Gastrocnemius medialis (tissue), 4 donors: ENCODE measurements around the gene SIM1.

Experiments
- POLR2A ChIP-seq, 2 donors: fragments of 450-650 bp; IDR thresholded peaks; one replicate each; pipeline ENCODE4 v1.6.1; 2017; ENCODE audit warnings: antibody characterized with exemption in 2 of 2, mild to moderate bottlenecking in 2 of 2, moderate library complexity in 2 of 2
- TF ChIP-seq, protein P1 (sequence below), 5 experiments: fragments of 450-650 bp in 3 of 5; fragments of 200-600 bp in 2 of 5; sonication (generic) in 2 of 5; IDR thresholded peaks in 4 of 5; conservative IDR thresholded peaks in 1 of 5; 1 replicate in 4 of 5; 2 replicates in 1 of 5; pipeline ENCODE4 v1.5.1; 2016 to 2019; ENCODE audit warnings: antibody characterized with exemption in 5 of 5, mild to moderate bottlenecking in 3 of 5, moderate library complexity in 3 of 5

DNA sequence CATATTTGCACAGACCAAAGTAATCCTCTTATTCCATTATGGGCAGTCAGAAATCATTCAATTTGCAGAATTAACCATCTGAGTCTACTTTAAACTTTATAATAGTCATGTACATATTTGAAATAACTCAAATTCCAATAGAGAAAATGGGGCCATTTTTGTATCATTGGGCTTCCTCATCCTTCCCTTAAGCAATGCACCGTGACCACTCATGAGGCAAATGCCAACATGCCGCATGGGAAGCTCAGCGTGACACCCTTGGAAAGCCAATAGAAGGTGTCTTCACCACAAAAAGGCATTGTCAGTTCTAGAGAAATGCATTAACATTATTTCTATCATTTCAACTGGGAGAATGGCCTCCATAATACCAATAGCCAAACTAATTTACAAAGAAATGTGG lies 38.5 kb downstream of the SIM1 start:
- TF ChIP-seq, protein P1, sequence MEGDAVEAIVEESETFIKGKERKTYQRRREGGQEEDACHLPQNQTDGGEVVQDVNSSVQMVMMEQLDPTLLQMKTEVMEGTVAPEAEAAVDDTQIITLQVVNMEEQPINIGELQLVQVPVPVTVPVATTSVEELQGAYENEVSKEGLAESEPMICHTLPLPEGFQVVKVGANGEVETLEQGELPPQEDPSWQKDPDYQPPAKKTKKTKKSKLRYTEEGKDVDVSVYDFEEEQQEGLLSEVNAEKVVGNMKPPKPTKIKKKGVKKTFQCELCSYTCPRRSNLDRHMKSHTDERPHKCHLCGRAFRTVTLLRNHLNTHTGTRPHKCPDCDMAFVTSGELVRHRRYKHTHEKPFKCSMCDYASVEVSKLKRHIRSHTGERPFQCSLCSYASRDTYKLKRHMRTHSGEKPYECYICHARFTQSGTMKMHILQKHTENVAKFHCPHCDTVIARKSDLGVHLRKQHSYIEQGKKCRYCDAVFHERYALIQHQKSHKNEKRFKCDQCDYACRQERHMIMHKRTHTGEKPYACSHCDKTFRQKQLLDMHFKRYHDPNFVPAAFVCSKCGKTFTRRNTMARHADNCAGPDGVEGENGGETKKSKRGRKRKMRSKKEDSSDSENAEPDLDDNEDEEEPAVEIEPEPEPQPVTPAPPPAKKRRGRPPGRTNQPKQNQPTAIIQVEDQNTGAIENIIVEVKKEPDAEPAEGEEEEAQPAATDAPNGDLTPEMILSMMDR (IDR thresholded peaks at IDR 0.05 in 4 of 5, conservative IDR thresholded peaks at IDR 0.05 in 1 of 5), result no peak
- no peak for TF ChIP-seq POLR2A (IDR thresholded peaks at IDR 0.05)
